ENCODE data around the gene CEP43. TPM values are rescaled to one million over a fixed set of nuclear protein-coding genes. Genes with fewer than 3 reads are reported as not detected.

The CEP43 gene
- total RNA-seq, 1 experiment from 2014 or later, result 25.1 TPM

DNA sequence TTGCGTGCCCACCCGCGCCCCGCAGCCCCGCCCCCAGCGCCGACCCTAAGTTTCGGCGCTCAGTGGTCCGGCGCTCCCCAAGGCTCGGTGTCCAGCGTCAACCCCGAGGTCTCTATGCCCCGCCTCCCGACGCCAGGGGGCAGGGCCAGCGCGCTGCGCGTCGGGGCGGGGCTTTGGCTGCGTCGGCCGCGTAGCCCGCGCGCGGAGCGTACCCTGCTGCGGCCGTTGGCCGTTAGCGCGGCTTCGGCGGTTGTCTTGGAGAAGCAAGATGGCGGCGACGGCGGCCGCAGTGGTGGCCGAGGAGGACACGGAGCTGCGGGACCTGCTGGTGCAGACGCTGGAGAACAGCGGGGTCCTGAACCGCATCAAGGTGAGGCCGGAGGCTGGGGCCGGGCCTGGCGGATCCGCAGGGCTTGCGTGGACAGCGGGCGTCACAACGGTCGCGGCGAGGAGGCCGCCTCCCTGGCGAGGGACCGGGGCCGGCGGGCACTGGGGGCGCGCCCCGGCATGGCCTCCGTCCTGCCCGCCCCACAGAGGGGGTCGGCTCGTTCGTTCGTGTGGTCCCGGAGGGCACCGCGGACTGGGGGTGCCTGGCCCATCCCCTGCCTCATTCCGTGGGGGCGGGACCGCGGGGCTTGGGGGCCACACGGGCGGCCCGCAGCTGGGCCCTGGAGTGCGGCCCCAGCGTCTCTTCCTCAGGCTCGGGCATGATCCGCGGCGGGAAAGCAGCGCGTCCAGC is at the start of gene CEP43 (continued):
- TF ChIP-seq, protein P1, sequence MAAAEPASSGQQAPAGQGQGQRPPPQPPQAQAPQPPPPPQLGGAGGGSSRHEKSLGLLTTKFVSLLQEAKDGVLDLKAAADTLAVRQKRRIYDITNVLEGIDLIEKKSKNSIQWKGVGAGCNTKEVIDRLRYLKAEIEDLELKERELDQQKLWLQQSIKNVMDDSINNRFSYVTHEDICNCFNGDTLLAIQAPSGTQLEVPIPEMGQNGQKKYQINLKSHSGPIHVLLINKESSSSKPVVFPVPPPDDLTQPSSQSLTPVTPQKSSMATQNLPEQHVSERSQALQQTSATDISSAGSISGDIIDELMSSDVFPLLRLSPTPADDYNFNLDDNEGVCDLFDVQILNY (CRISPR knock-in tag; IDR thresholded peaks at IDR 0.05), result peak; percentile 71
- TF ChIP-seq, protein P2, sequence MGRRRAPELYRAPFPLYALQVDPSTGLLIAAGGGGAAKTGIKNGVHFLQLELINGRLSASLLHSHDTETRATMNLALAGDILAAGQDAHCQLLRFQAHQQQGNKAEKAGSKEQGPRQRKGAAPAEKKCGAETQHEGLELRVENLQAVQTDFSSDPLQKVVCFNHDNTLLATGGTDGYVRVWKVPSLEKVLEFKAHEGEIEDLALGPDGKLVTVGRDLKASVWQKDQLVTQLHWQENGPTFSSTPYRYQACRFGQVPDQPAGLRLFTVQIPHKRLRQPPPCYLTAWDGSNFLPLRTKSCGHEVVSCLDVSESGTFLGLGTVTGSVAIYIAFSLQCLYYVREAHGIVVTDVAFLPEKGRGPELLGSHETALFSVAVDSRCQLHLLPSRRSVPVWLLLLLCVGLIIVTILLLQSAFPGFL (CRISPR knock-in tag; IDR thresholded peaks at IDR 0.05; ENCODE audit: borderline replicate concordance), result no peak
- TF ChIP-seq HMGA2 (CRISPR knock-in tag; IDR thresholded peaks at IDR 0.05) (no peak), ATF1 (CRISPR knock-in tag; IDR thresholded peaks at IDR 0.05) (no peak), ZNF423 (CRISPR knock-in tag; IDR thresholded peaks at IDR 0.05) (no peak), ZNF416 (CRISPR knock-in tag; IDR thresholded peaks at IDR 0.05) (peak; percentile 83), NFYB (CRISPR knock-in tag; conservative IDR thresholded peaks at IDR 0.05; ENCODE audit: low read depth) (no peak)
- TF ChIP-seq, protein P3, sequence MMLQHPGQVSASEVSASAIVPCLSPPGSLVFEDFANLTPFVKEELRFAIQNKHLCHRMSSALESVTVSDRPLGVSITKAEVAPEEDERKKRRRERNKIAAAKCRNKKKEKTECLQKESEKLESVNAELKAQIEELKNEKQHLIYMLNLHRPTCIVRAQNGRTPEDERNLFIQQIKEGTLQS (CRISPR knock-in tag; conservative IDR thresholded peaks at IDR 0.05), result no peak
- TF ChIP-seq, protein P4, sequence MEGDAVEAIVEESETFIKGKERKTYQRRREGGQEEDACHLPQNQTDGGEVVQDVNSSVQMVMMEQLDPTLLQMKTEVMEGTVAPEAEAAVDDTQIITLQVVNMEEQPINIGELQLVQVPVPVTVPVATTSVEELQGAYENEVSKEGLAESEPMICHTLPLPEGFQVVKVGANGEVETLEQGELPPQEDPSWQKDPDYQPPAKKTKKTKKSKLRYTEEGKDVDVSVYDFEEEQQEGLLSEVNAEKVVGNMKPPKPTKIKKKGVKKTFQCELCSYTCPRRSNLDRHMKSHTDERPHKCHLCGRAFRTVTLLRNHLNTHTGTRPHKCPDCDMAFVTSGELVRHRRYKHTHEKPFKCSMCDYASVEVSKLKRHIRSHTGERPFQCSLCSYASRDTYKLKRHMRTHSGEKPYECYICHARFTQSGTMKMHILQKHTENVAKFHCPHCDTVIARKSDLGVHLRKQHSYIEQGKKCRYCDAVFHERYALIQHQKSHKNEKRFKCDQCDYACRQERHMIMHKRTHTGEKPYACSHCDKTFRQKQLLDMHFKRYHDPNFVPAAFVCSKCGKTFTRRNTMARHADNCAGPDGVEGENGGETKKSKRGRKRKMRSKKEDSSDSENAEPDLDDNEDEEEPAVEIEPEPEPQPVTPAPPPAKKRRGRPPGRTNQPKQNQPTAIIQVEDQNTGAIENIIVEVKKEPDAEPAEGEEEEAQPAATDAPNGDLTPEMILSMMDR (IDR thresholded peaks at IDR 0.05), result no peak
- TF ChIP-seq, protein P5, sequence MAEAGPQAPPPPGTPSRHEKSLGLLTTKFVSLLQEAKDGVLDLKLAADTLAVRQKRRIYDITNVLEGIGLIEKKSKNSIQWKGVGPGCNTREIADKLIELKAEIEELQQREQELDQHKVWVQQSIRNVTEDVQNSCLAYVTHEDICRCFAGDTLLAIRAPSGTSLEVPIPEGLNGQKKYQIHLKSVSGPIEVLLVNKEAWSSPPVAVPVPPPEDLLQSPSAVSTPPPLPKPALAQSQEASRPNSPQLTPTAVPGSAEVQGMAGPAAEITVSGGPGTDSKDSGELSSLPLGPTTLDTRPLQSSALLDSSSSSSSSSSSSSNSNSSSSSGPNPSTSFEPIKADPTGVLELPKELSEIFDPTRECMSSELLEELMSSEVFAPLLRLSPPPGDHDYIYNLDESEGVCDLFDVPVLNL (CRISPR knock-in tag; IDR thresholded peaks at IDR 0.05; ENCODE audit: borderline replicate concordance, low read depth), result no peak
- TF ChIP-seq, protein P6, sequence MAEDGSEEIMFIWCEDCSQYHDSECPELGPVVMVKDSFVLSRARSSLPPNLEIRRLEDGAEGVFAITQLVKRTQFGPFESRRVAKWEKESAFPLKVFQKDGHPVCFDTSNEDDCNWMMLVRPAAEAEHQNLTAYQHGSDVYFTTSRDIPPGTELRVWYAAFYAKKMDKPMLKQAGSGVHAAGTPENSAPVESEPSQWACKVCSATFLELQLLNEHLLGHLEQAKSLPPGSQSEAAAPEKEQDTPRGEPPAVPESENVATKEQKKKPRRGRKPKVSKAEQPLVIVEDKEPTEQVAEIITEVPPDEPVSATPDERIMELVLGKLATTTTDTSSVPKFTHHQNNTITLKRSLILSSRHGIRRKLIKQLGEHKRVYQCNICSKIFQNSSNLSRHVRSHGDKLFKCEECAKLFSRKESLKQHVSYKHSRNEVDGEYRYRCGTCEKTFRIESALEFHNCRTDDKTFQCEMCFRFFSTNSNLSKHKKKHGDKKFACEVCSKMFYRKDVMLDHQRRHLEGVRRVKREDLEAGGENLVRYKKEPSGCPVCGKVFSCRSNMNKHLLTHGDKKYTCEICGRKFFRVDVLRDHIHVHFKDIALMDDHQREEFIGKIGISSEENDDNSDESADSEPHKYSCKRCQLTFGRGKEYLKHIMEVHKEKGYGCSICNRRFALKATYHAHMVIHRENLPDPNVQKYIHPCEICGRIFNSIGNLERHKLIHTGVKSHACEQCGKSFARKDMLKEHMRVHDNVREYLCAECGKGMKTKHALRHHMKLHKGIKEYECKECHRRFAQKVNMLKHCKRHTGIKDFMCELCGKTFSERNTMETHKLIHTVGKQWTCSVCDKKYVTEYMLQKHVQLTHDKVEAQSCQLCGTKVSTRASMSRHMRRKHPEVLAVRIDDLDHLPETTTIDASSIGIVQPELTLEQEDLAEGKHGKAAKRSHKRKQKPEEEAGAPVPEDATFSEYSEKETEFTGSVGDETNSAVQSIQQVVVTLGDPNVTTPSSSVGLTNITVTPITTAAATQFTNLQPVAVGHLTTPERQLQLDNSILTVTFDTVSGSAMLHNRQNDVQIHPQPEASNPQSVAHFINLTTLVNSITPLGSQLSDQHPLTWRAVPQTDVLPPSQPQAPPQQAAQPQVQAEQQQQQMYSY (CRISPR knock-in tag; IDR thresholded peaks at IDR 0.05), result no peak

DNA sequence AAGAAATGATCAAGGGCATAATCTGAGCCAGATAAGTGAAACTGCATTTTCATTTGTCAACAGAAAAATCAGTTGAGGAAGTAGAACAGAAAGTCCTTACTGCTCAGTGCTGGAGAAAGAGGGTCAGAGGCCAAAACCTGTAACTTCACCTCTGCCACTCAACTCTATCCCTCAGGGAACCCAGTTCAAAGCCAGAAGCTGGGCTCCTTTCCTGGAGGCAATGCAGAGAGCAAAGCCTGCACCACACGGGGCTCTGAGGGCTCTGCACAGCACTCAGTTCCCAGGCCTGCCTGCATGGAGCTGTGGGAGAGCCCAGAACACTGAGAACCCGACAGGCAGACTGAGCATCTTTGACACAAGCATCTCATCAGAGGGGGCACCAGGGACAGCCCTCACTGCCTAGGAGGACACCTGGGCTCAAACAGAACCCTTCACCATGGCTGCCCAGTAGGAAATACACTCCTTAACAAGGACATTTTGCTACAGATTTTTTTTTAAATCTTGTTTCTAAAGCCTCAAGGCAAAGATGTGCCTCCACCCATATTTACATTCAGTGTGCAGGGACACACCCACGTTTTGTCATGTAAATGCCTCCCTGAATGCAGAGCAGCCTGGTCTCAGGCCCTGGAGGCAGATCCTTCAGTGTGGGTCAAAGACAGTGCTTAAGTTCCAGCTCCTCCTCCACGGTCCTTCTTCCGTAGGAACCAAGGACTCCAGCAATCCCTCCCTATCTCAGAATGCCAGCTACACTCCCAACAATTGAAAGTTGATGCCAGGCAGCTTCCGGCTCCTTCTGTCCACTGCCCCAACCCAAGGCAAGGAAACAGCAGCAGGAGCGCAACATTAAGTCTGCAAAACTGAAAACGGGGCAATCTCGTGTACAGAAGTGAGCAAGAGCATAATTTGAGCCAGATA is 49.4 kb upstream of the CEP43 start:
- DNase-seq (ENCODE audit: low spot score), result peak; percentile 46
- H3K36me3 Mint-ChIP-seq, result peaks cover 52% of the 10 kb centered on the region
- ChIA-PET POLR2A (no interaction called here), CTCF (interaction anchor here (1.0 to 3.1 kb wide), 5 partner anchors 26 to 175 kb away, joined by 3 to 44 read pairs (median 4); partner anchors contain the start of gene CEP43)
- H3K27ac Mint-ChIP-seq, result peak overlapping the region; percentile 91
- H3K27me3 Mint-ChIP-seq (ENCODE audit: low read depth), result no peaks in the 10 kb centered on the region
- H3K4me1 Mint-ChIP-seq, result peaks cover 24% of the 10 kb centered on the region
- peak; percentile 90 for ATAC-seq
- peaks cover 14% of the 10 kb centered on the region for H3K9me3 Mint-ChIP-seq
- peak overlapping the region; percentile 40; the same call in 1 of the 2 replicates for H3K4me3 Mint-ChIP-seq
- TF ChIP-seq TCF7 (CRISPR knock-in tag; IDR thresholded peaks at IDR 0.05; ENCODE audit: low read depth), result no peak
- TF ChIP-seq, protein P7, sequence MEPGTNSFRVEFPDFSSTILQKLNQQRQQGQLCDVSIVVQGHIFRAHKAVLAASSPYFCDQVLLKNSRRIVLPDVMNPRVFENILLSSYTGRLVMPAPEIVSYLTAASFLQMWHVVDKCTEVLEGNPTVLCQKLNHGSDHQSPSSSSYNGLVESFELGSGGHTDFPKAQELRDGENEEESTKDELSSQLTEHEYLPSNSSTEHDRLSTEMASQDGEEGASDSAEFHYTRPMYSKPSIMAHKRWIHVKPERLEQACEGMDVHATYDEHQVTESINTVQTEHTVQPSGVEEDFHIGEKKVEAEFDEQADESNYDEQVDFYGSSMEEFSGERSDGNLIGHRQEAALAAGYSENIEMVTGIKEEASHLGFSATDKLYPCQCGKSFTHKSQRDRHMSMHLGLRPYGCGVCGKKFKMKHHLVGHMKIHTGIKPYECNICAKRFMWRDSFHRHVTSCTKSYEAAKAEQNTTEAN (CRISPR knock-in tag; IDR thresholded peaks at IDR 0.05), result 0 out of 2 replicates have a peak, but pooled peaks have one; percentile 48
- TF ChIP-seq, protein P8, sequence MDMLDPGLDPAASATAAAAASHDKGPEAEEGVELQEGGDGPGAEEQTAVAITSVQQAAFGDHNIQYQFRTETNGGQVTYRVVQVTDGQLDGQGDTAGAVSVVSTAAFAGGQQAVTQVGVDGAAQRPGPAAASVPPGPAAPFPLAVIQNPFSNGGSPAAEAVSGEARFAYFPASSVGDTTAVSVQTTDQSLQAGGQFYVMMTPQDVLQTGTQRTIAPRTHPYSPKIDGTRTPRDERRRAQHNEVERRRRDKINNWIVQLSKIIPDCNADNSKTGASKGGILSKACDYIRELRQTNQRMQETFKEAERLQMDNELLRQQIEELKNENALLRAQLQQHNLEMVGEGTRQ (CRISPR knock-in tag; IDR thresholded peaks at IDR 0.05), result no peak
- TF ChIP-seq, protein P9, sequence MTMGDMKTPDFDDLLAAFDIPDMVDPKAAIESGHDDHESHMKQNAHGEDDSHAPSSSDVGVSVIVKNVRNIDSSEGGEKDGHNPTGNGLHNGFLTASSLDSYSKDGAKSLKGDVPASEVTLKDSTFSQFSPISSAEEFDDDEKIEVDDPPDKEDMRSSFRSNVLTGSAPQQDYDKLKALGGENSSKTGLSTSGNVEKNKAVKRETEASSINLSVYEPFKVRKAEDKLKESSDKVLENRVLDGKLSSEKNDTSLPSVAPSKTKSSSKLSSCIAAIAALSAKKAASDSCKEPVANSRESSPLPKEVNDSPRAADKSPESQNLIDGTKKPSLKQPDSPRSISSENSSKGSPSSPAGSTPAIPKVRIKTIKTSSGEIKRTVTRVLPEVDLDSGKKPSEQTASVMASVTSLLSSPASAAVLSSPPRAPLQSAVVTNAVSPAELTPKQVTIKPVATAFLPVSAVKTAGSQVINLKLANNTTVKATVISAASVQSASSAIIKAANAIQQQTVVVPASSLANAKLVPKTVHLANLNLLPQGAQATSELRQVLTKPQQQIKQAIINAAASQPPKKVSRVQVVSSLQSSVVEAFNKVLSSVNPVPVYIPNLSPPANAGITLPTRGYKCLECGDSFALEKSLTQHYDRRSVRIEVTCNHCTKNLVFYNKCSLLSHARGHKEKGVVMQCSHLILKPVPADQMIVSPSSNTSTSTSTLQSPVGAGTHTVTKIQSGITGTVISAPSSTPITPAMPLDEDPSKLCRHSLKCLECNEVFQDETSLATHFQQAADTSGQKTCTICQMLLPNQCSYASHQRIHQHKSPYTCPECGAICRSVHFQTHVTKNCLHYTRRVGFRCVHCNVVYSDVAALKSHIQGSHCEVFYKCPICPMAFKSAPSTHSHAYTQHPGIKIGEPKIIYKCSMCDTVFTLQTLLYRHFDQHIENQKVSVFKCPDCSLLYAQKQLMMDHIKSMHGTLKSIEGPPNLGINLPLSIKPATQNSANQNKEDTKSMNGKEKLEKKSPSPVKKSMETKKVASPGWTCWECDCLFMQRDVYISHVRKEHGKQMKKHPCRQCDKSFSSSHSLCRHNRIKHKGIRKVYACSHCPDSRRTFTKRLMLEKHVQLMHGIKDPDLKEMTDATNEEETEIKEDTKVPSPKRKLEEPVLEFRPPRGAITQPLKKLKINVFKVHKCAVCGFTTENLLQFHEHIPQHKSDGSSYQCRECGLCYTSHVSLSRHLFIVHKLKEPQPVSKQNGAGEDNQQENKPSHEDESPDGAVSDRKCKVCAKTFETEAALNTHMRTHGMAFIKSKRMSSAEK (CRISPR knock-in tag; IDR thresholded peaks at IDR 0.05; ENCODE audit: borderline replicate concordance), result no peak
- no peak for TF ChIP-seq ZNF423 (CRISPR knock-in tag; IDR thresholded peaks at IDR 0.05)
- TF ChIP-seq FOXK1 (CRISPR knock-in tag; IDR thresholded peaks at IDR 0.05), result peak; percentile 49; the same call in 1 of the 2 replicates
